Measurements from ENCODE around the gene LMX1B.

Gene LMX1B

DNA sequence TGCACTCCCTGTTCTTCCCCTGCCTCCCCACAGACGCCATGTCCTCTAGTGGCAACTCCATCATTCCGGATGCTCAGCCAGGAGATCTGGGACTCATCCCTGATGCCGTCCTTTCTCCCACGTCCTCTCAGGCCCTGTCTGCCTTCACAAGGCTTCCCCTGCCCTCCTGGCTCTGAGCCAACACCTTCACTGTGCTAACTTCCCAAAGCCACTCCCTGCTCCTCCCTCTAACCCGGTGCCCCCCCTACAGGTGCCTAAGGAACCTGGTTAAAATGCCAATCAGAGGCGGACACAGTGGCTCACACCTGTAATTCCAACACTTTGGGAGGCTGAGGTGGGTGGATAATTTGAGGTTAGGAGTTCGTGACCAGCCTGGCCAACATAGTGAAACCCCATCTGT, 67.6 kb downstream of the LMX1B start:
- no peak for DNase-seq

DNA sequence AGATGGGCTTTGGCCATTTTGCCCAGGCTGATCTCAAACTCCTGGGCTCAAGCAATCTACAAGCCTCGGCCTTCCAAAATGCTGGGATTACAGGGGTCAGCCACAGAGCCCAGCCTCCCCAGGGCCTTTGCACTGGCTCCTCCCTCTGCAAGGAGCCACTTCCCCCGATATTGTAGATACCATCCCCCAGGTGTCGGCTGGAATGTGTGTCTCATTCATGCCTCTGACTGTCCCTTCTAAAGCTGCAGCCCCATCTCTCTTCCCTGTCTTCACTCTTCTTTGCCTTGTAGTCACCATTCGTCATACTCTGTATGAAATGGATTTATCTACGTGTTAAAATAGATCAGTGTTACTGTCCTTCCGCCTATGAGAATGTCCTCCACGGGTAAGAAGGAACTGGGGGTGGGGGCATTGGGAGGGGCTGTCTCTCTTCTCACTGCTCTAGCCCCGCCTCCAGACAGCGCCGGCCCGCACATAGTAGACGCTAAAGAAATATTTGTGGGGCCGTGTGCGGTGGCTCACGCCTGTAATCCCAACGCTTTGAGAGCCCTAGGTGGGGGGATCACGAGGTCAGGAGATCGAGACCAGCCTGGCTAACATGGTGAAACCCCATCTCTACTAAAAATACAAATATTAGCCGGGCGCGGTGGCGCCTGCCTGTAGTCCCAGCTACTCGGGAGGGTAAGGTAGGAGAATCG, 68.5 kb downstream of the LMX1B start:
- DNase-seq: no peak

DNA sequence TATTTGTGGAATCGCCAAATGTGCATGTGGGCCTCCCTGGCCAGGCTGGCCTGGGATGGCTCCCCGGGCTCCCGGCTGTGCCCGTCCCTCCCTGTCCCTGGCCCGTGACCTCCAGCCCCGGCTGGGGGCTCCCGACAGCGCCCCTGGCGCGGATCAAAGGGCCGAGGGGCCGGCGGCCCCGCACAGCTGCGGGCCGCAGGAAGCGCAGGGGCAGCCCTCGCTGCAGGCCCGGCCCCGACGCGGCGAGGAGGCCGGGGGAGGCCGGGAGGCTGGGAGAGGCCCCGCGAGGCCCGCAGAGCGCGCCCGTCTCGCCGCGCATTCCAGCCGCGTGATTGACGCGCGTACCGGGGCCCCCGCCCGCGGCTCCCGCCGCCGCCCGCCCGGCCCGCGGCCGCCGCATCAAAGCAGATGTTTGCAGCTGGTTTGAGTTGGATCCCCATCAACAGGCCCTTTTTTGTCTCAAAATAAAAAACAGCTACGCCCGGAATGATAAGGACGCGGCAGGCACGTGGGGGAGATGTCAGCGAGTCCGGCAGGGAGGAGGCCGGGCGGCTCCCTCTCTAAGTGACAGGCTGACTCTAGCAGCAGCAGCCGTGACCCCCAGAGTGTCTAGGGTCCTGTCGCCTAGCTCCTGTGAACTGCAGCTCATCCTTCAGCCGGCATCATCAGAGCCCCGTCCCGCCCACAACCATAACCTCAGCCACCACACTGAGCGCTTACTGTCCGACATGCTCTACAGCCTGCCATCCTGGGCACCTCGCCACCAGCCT, 69.4 kb downstream of the LMX1B start:
- DNase-seq: no peak

DNA sequence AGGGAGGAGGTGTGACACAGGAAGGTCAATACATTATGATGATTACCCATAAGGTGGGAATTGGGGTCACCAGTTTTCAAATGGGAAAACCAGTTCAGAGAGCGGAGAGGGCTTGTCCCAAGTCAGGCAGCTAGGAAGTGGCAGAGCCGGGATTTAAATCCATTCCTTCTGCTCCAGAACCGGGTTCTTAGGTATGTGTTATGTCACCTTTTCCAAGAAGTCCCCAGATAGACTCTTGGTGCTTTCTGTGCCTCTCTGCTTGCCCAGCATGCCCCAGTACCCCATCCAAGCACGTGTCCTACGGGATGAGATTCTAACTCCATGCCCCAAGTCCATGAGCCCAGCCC, 69.9 kb downstream of the LMX1B start:
- DNase-seq: no peak

DNA sequence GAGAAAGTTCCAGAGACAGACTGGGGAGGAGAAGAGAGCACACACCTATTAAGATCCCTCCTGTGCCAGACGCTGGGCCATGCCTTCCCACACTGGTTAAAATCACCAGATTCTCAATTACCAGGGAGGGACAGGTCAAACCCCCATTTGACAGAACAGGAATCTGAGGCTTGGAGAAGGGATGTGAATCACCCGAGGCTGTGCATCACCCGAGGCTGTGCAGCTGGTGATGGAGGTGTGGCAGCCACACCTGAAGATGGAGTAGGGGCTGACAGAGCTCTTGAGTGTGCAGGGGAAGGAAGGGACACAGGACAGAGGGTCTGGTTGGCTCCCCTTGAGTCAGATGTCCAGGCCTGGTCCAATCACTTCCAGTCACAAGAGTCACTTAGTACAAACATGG, 70.6 kb downstream of the LMX1B start:
- no peak for DNase-seq

DNA sequence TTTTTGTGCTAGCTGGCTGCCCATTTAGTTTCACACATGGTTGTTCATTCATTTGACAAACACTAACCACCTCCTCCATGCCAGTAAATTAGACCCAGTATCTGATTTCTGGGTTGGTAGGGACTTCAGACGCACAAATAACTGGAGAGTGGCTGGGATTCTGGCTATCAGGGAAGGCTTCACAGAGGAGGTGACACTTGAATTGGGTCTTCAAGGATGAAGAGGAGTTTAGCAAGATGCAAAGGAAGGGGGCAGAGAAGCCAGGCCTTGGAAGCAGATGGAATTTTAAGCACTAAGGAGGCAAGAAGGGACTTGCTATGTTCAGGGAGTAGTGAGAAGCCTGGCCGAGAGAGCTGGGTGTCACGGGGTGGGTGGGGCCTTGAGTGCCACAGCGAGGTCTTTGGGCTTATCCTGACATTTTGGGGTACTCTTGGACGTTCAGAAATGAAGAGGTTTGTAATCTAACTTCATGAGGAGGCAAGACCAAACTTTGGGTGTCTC, 71.3 kb downstream of the LMX1B start:
- DNase-seq: no peak

DNA sequence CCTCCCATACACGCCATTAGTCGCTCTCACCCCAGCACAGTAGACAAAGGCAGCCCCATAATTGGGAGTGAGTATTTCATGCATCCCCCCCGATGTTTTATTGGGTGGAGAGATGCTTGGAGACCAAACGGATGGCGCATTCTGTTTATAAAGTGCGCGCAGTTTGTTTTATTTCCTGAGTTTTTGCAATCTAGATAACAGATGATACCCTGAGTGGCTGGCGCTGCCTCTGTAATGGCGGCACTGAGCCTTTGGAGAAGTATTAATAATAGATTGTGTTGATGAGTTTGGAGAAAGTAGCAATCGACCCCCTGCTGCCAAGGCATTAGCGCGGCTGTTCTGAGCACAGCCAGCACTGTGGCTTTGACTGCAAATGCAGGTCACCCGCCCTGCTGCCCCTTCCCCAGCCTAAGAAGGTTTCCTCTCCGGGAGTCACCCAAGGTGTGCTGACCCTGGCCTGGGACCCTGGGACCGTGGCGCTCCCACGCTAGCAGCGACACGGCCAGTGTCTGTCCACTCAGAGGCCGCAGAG, 74.3 kb downstream of the LMX1B start:
- no peak for DNase-seq

DNA sequence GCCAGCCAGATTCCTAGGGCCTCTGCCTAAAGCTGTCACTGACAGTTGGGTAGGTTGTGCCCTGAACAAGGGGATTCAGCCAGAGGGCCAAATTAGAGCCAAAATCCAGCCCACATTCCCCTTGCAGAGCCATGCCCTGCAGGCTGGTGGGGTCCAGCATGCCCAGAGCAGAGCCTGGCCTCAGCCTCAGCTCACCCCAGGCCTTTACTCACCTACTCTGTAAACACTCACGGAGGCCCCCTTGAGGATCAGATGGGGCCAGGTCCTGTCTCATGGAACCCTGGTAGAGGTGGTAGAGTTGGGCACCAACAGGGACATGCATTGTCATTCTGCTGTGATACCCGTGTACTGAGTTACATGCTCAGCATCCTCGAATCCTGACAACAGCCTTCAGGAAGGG, 74.9 kb downstream of the LMX1B start:
- no peak for DNase-seq

DNA sequence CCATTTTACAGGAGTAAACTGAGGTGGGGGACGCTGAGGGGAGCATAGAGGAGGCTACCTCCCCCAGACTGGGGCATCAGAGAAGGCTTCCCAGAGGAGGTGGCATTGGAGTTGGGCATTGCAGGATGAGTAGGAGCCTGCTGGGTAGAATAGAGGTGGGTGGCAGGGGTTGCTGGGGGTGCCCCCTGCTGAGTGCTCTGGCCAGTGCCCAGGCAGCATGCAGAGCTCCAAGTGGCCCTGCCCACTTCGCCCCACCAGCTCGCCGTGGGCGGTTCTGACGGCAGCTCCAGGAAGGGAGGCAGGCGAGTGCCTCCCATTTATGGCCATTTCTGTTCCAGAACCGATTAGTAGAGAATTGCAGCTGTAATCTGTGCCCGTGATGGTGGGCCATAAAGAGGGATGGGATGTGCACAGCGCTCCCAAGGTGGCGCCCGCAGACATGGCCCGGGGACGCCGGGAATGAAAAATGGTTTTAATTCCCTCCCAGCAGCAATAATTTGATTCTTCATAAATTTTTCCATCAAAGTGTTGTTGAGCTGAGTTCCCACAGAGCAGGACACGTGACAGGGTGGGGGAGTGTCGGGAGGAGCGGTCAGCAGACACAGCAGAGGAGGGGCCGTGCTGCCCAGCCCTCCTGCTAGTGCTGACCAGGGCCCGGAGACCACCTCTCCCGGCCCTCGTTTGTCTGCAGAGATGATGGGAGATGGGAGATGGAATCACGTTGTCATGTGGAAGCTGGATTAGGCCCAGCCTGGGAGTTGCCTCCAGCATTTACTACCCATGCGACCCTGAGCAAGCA, 75.5 kb downstream of the LMX1B start:
- no peak for DNase-seq

DNA sequence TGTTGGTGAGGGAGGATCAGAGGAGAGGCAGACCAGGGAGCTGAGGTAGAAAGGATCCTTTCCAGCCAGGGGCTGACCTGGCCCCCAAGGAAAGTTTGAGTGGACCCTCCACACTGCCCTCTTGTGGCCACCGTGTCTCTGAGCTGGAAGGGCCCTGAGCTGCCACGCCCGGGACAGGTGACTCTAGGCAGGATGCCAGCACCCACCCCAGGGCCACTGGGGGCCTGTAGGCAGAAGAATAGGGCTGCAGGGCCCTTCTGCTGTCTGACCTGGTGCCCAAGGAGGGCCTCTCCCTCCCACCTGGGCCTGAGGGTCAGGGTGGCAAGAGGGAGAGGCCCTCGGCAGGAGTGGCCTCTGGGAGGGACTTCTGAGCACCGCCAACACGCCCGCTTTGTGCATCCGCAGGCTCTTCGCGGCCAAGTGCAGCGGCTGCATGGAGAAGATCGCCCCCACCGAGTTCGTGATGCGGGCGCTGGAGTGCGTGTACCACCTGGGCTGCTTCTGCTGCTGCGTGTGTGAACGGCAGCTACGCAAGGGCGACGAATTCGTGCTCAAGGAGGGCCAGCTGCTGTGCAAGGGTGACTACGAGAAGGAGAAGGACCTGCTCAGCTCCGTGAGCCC, 76.8 kb downstream of the LMX1B start:
- peak; percentile 33 to 61 for DNase-seq

DNA sequence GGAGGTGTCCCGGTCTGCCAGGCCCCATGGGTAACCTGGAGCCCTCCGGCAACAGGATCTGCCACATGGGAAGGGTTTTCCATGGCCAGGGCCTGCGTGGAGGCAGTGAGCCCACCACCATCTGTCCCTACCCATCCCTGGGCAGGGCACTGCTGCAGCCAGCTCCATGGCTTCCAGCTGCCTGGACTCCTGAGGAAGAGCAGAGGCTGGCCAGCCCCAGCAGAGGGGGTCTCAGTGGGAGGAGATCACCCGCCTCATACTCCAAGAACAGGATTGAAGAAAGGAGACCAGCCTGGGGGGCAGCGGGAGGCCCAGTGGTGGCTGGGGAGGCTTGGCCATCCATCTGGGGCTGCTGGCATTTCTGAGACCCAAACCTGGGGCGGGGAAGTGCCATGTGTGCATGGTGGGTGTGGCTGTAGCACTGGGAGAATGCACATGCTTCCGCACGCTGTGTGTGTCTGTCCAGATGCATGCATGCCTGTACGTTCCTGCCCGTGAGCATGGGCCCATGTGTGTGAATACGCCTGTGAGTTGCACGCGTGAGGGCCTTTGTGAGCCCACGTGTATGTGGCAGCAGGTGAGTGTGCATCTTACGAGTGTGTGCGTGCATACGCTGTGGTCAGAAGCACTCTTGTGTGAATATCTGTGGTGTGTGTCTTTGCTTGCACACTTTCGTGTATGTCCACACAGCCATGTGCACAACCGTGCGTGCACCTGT, 78.5 kb downstream of the LMX1B start:
- DNase-seq: no peak

DNA sequence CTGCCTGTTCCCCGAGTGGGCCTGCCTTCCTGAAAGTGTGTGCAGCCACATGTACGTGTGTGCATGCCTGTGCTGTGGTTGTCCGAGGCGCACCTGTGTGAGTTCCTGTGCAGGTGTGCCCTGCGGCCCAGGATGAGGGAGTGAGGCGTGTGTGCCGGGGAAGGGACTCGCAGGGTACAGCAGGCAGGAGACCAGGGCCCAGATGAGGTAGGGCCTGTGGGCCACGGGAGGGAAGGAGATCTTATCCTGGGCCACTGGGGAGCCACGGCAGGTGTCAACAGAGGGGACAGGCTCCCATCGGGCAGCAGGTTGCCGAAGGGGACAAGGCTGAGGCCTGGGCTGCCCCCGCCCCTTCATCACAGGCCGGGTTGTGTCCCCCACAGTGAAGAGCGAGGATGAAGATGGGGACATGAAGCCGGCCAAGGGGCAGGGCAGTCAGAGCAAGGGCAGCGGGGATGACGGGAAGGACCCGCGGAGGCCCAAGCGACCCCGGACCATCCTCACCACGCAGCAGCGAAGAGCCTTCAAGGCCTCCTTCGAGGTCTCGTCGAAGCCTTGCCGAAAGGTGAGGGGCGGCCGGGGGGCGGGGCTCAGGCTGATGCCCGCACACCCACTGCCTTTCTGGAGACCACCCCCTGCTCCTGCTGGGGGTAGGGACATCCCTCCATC, 79.2 kb downstream of the LMX1B start:
- no peak for DNase-seq

DNA sequence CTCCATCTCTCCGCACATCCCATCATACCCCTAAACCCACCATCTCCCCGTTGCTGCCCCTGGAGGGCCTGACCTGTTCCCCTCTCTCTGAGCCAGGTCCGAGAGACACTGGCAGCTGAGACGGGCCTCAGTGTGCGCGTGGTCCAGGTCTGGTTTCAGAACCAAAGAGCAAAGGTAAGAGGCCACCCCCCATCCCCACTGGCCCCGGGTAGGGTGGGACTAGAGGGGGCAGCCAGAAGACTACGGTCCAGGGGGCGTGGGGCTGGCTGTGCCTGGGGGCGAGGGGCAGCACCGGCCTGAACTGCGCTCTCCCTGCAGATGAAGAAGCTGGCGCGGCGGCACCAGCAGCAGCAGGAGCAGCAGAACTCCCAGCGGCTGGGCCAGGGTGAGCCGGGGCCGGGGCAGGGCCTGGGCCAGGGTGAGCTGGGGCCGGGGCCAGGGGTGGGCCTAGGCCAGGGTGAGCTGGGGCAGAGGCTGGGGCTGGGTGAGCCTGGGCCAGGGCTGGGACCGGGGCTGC, 79.8 kb downstream of the LMX1B start:
- no peak for DNase-seq

DNA sequence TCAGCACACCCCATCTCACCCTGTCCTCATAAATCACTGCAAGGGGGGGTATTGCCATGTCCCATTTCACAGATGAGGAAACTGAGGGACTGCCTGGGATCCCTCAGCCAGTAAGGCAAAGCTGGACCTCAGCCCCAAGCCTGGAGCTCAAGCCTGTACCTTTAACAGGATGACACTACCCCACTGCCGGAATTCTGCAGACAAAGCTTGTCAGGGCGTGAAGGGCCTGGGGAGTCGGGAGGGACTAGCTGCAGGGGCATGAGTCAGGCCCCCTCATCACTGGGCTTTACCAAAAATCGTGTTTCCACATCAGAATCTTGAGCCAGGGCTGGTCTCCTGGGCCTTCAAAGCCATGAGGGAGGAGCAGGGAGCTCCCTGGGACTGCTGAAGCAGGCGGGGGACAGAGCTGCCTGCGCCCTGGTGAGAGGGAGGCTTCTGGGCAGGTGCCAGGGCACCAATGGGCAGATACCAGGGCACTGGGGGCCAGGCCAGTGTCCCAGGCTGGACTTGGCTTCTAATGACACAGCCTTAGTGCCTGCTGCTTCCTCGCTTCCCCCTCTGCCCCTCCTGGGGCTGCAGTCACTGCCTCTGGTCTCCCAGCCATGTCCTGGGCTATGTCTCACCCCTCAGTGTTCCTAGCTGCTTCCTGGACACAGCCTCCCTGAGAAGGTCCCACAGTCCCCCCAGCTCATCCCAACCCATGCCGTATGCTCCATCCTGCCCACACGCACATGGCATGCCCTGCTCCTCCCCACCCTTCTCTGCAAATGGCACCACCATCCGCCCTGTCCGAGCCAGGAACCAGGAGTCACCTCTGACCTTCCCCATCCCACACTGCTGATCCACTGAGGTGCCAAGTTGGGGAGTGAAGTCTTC, 80.7 kb downstream of the LMX1B start:
- DNase-seq: no peak

DNA sequence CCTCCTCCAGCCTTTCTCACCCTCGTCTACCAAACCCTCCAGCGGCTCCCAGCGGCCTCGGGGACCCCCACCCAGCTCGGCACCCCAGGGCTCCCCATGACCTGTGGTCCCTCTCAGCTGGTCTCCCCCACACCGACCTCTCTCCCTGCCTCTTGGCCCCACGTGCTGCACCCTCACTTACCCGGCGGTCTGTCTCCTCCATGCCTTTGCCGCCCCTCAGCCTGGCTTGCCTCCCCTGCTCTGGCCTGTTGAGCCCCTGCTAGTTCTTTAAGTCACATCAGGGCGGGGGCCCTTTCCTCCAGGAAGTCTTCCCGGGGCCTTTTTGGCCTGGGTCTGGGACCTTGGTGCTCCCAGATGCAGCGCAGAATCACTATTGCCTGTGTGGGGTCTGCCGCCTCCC, 81.5 kb downstream of the LMX1B start:
- DNase-seq: no peak

DNA sequence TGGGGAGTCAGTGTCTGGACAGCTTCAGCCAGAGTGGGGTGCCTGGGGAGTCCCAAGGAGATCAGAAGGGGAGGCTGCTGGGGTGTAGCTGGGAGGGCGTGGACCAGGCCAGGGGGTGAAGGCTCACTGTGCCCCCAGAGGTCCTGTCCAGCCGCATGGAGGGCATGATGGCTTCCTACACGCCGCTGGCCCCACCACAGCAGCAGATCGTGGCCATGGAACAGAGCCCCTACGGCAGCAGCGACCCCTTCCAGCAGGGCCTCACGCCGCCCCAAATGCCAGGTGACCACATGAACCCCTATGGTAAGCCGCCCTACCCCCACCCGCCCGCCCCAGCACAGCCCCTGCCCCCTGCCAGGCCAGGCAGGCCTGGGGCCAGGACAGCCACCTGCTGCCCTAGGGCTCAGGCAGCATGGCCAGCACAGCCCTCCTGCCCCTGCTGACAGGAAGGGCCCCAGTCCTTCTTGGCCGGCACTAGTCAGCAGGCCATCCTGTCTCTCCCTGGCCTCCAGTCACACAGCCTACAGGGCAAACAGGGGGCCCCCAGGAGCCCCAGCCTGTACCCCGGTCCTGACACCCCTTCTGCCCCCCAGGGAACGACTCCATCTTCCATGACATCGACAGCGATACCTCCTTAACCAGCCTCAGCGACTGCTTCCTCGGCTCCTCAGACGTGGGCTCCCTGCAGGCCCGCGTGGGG, 82.1 kb downstream of the LMX1B start:
- DNase-seq: no peak

DNA sequence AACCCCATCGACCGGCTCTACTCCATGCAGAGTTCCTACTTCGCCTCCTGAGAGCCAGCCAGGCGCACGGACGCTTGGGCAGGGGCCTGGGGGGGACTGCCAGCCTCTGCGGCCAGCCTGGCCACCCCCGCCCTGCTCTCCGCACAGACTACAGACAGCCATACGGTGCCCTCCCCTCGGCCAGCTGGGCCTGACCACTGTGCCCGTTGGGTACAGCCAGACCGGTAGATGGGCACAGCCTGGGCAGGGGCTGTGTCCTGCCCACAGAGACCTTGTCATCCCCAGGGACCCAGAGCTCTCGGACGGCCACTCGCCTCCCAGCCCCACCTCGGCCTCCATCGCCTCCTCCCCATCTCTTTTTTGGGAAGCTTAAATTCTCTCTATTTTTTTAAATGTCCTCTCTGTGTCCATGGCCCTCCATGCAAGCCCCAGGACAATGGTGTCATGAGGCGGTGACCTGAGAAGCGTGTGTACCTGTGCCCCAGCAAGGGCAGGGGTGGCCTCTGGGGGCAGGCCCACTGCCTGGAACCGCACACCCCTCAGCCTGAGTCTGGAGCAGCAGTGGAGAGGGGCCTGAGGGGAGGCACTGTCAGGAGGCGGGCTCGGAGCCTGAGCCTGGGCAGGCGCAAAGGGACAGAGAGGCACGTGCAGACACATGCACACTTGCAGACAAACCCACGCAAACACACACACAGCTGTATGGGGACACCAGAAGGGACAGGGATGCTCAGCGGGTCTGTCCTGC, 82.8 kb downstream of the LMX1B start:
- no peak for DNase-seq

DNA sequence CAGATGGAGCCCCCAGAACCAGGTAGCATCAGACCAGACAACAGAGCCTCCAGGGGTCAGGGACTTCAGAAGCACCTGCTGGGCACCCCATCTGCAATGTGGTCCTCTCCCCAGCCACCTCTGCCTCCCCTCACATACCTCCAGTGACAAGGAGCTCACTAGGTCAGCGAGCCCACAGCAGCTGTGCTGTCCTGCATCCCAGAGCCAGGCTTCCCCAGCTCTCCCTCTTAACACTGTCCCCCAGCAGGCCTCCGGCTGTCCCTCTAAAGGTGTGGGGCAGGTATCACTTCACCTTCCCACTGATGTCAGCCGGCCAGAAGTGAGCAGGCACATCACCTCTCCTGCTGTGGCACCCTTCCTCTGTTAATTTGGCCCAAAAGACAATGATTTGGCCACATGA, 83.6 kb downstream of the LMX1B start:
- no peak for DNase-seq

DNA sequence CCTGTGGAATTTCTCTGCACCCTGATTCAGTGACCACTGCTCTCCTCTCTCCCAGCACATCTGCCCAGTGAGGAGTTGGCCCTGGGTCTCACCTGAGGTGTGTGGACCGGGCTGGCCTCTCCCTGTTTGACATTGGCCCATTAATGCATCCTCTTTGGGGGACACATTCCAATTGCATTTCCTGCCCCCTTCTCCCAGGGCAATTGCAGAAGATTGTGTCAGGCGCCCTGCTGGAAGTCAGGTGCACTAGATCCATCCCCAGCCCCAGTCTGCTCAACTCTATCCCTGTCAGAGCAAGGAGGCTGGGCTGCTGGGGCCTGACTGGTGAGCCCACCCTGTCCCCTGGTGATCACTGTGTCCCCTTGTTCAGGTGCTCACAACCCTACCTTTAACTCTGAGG, 84.5 kb downstream of the LMX1B start:
- no peak for DNase-seq
